GM21717 (cell line): ENCODE results near the gene C19orf81.
"Not testable (repeated sequence)": the region's sequence is repeated elsewhere in the genome, so short reads cannot be mapped to it uniquely, and the experiment has no call there.

Source experiments
- ATAC-seq: cut with Tn5 transposase; IDR thresholded peaks from one replicate; pipeline ENCODE4 v1.9.1; 2021; ENCODE audit warnings: mild to moderate bottlenecking, moderate library complexity; ENCODE audit not compliant: unreplicated experiment

Gene C19orf81

DNA sequence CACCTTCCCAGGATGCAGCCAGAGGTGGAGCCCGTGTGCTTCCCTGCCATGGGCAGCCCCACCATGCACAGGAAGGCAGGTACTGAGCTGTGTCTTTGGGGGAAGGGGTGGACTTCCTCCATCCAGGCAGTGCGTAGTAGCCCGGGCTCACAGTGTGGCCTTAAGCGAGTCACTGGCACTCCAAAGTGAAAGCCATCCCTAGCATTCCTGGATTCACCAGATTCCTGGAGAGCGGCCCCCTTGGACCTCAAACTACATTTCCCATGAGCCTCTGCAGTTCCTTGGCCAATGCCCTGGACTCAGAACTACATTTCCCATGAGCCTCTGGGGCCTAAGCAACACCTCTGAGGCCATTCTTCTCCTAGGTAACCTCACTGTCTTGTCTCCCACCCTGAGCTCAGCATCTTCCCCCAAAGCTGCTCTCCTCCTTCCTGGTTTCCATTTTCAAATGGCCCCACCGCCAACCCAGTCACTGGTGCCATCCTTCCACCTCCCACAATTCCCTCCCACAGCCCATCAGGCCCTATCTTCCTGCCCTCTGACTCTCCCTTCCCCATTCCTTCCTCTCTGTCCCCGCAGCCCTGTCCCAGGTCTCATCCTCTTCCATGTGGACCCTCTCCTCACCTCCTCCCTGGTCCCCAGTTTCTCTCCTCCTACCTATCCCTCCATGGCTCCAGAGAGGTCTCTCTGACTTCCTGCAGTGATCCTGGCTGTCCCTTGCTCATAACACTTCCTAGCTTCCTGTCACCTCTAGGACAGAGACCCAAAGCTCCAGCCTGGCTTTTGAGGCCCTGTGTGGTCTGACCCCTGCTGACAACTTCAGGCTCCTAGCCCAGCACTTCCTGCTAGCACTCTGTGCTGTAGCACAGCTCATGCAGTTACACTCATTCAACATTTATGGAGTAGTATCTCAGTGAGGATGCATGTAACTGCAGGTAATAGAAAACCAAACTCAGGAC lies at the start of gene C19orf81:
Gene C19orf81 (plus strand): TSS at position 13 of the 959 bp plus-strand sequence. CDS start 0 bp downstream, at position 13.
- ATAC-seq, result no peak

DNA sequence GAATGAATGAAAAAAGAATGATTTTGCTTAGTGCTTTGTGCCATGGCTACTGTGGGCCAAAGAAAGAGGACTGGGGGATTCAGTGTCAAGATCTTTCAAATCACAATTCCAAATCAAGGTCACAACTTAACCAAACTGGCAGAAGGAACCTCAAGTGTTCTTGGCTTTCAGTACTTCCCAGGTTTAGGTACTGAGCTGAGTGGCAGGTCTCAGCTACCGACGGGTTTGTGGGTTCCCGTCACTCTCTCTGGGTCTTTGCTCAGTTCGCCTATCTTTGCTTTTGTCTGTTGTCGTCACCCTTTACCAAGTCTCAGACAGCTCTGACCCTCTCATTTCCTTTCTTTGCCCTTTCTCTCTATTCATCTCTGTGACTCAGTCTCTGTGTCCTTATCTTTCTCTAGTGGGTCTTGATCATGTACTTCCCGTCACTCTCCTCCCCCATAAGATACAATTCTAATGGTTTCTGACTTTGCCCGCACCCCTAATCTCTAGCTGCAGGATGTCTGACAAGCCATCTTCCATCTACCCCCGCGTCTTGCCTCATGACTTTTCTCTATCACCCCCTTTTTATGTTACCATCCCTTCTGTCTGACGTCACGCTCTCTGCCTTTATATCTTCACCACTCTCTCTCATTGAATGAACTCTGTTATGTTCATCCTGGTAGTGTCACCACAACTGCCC lies 47.7 kb upstream of the C19orf81 start:
- no peak for ATAC-seq

DNA sequence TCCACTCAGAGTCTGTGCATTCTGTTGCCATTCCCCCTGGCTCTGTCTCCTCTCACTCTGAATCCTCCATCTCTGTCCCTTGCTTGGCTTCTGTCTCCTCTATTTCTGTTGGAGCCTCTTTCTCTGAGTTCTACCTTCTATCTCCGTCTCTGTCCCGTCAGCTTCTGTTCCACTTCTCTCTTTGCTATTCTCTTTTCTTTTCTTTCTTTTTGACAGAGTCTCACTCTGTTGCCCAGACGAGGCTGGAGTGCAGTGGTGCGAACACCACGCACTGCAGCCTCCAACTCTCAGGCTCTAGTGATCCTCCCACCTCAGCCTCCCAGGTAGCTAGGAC lies 47.2 kb upstream of the C19orf81 start:
- ATAC-seq, result no peak

DNA sequence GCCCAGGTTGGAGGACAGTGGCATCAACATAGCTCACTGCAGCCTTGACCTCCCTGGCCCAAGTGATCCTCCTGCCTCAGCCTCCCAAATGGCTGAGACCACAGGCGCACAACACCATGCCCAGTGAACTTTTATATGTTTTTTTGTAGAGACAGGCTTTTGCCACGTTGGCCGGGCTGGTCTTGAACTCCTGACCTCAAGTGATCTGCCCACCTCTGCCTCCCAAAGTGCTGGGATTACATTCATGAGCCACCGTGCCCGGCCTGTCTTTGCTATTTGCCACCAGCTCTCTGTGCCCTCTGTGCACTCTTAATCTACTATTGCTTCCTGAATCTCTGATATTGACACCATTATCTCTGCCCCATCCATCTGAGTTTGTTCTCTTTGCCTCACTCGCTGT lies 46.7 kb upstream of the C19orf81 start:
- ATAC-seq, result no peak

DNA sequence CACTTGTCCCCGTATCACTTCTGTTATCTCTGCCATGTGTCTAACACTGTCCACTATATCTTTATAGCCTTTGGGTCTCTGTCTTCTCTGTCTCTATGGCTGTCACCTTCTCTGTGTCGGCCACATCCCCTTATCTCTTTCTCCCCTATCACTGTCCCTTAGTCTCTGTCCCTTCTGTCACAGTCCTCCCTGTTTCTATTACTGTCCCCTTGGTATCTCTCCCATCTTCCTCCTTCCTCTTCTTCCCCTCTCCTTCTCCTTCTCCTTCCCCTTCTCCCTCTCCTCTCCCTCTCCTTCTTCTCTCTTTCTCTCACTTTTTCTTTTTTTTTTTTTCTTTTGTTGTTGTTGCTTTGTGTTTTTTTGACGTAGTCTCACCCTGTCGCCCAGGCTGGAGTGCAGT lies 46.3 kb upstream of the C19orf81 start:
- no peak for ATAC-seq

DNA sequence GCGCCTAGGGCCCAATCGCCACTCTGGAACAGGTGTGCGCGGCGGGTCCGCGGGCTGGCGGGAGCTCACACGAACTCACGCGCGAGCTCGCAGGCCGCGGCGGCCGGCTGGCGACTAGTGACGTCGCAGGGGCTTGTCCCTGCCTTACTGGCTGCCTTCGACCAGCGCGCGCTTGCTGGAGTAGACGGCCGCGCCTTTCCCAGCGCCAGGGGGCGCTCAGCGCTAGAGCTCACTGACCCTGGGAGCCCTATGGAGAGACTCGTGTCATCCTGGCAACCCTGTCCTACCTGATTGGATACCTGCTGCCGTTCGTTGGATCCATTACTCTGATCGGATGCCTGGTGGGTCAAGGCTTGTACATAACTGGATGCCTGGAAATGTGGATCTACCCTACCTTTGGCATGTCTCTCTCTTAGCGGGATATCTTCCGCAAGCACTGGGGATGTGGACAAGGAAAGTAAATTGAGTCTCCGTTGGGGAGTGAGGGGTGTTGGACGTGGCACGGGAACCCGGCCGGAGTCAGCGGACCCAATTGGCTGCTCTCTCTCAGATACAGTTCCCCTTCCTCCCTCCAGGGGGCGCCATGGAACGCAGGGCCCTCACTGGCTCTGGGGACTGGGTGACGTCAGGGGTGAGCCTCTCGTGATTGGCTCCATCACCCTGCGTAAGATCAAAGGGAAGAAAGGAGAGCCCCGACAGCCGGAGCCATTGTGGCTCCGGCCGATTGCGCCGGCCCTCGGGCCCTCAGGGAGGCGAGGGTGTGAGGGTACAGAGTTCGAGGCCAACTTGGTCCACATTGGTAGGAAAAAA lies 44.8 kb upstream of the C19orf81 start:
- not testable (repeated sequence) for ATAC-seq

DNA sequence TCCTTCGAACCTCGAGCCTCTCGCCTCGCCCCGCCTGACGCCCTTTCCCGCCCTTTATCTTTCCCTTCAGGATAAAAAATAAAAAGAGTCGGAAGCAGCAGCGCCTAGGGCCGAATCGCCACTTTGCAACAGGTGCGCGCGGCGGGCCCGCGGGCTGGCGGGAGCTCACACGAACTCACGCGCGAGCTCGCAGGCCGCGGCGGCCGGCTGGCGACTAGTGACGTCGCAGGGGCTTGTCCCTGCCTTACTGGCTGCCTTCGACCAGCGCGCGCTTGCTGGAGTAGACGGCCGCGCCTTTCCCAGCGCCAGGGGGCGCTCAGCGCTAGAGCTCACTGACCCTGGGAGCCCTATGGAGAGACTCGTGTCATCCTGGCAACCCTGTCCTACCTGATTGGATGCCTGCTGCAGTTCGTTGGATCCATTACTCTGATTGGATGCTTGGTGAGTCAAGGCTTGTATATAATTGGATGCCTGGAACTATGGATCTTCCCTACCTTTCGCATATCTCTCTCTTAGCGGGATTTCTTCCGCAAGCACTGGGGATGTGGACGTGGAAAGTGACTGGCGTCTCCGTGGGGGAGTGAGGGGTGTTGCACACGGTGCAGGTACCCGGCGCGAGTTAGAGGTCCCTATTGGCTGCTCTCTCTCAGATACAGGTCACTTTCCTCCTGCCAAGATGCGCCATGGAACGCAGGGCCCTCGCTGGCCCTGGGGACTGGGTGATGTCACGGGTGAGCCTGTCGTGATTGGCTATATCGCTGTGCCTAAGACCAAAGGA lies 43.0 kb upstream of the C19orf81 start:
- not testable (repeated sequence) for ATAC-seq

DNA sequence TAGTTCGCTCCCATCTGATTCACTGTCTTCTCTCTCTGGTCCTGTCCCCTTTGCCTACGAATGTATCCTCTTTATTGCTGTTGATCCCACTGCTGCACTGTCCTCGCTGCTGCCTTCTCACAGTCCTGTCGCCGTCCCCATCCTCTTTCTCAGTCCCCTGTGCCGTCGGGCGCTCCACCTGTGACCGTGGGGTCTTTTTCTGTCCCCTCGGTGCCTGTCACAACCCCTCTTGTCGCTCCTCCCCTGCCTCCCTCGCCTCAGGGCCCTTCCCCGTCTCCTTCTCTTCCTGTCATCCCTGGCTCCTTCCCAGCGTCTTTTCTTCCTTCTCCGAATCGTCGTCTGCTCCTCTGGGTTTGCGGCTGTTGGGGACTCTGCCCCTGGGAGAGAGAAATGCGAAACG lies 41.9 kb upstream of the C19orf81 start:
- no peak for ATAC-seq

DNA sequence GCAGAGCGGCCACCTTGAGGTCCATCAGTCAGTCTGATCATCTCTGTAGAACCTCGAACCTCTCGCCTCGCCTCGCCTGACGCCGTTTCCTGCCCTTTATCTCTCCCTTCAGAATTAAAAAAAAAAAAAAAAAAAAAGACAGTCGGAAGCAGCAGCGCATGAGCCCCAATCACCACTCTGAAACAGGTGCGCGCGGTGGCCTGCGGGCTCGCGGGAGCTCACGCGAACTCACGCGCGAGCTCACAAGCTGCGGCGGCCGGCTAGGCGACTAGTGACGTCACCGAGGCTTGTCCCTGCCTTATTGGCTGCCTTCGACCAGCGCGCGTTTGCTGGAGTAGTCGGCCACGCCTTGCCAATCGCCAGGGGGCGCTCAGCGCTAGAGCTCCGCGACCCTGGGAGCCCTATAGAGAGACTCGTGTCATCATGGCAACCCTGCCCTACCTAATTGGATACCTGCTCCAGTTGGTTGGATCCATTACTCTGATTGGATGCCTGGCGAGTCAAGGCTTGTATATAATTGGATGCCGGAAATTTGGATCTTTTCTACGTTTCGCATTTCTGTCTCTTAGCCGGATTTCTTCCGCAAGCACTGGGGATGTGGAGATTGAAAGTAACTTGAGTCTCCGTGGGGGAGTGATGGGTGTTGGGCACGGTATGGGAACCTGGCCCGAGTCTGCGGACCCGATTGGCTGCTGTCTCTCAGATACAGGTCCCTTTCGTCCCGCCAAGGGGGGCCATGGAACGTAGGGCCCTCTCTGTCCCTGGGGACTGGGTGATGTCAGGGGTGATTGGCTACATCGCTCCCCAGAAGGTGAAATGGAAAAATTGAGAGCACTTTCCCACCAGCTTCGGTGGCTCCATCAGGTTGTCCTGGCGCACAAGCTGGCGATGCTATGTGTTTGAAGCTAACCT lies 41.1 kb upstream of the C19orf81 start:
- no peak for ATAC-seq

DNA sequence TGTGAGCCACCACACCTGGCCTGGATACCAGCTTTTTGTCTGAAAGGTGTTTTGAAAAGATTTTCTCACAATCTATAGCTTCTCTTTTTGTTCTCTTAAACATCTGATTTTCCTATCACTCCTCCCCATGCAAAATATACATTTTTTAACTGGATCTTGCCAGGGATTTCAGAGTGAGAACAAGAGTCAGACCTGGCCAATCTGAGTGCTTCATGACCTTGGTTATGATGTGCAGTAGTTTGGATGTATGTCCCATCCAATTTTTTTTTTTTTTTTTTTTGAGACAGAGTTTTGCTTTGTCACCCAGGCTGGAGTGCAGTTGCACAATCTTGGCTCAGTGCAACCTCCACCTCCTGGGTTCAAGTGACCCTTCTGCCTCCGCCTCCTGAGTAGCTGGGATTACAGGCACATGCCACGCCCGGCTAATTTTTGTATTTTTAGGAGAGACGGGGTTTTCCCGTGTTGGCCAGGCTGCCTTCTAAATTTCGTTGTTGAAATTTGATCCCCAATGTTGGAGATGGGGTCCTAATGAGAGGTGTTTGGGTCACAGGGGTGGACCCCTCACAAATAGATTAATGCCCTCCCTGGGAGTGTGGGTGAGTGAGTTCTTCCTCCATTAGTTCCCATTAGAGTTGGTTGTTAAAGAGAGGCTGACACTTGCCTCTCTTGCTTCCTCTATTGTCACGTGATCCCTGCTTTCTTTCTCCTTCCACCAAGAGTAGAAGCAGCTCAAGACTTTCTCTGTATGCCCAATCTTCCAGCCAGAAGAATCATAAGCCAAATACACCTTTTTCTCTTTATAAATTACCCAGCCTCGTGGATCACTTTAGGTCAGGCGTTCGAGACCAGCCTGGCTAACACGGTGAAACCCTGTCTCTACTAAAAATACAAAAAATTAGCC lies 36.5 kb upstream of the C19orf81 start:
- ATAC-seq, result not testable (repeated sequence)

DNA sequence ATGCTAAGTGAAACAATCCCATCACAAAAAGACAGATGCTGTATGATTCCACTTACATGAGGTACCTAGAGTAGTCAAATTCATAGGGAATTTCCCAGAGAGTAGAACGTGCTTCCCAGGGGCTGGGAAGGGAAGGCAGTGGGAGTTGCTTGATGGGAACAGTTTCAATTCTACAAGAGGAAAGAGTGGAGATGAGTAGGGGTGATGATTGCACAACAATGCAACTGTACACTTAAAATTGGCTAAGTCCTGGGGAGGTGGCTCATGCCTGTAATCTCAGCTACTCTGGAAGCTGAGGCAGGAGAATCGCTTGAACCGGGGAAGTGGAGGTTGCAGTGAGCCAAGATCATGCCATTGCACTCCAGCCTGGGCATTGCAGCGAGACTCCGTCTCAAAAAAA lies 30.9 kb upstream of the C19orf81 start:
- not testable (repeated sequence) for ATAC-seq

DNA sequence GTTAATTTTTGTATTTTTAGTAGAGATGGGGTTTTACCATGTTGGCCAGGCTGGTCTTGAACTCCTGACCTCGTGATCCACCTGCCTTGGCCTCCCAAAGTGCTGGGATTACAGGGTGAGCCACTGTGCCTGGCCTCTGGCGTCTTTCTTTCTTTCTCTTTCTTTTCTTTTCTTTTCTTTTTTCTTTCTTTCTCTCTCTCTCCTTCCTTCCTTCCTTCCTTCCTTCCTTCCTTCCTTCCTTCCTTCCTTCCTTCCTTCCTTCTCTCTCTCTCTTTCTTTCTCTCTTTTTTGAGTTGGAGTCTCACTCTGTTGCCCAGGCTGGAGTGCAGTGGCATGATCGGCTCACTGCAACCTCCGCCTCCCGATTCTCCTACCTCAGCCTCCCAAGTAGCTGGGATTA lies 30.1 kb upstream of the C19orf81 start:
- ATAC-seq, result not testable (repeated sequence)

DNA sequence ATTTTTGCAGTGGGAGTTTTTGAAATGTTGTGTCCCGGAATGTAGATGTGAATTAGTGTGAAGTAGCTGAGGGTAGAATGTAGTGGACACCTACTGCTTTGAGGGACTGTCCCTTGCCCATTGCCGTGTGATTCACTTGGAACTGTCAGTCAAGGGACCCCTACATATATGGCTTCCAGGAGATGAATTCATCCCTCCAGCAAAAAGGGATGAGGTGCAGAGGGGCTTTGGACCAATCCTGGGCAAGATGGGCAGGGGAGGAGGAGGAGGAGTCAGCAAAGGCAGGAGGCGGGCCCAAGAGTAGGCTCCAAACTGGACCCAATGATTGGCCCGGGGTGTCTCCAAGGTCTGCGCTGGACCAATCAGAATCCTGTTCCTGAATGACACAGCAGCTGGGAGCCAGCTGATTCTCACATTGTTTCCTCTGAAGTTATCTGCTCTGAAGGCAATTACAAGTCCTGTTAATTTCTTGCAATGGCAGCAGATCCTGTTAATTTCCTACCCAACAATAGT lies 28.8 kb upstream of the C19orf81 start:
- not testable (repeated sequence) for ATAC-seq

DNA sequence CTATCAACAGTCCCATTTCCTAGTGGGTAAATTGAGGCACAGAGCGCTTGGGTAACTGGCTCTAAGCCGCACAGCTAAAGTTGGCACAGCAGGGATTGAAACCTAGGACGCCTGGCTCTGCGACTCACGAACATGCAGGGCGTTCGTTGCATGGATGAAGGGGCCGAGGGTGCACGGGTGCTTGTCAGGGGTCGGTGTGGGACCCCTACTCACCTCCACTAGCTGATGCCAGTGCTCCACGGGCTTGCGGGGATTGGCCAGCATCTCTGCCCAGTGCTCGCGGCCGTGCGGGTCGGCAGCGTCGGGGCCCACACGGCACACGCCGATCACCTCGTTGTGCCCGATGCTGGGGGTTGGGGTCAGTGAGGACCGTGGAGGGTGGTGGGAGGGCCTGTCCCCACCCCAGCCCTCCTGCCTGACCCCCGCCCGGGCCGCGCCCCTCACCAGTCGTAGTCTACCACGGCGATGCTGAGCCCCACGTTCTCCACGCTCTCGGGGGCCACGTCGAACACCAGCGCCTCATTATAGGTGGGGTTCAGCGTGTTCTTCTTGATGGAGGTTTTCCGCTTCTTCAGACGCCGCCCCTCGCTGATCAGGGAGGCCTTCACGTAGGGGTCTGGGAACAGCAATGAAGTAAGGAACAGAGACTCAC lies 24.2 kb upstream of the C19orf81 start:
- no peak for ATAC-seq

DNA sequence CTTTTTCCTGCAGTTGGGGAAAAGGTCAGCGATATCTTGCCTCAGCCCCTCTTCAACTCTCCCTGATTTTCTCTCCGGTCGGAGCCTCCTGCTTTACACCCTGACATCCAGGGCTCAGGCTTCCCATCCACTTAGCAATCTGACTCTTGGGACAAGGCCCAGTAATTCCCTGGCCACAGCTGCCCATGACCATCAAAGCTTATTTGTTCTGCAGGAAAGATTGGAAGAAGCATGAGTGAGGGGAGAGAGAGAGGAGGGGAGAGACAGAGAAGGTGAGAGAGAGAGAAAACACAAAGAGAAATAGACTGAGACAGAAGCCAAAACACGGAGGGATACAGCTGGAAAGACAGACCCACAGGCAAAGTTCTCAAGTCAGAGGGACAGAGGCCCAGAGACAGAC lies 23.2 kb upstream of the C19orf81 start:
- ATAC-seq, result no peak

DNA sequence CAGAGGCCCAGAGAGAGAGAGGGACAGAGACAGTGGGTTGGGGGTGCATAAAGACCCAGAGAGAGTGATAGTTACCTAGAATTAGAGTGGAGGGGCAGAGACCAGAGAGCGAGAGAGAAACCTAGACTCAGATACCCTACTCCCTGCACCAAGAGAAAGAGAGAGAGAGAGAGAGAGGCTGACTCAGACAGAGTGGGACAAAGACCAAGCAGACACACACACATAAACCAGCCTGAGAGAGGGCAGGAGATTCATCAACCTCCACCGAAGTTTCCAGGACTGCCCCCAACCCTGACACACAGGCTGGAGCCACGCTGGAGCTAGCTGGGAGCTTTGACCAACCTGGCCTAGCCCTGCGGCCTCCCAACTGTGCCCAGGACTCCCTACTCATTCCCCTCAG lies 22.4 kb upstream of the C19orf81 start:
- ATAC-seq, result no peak

DNA sequence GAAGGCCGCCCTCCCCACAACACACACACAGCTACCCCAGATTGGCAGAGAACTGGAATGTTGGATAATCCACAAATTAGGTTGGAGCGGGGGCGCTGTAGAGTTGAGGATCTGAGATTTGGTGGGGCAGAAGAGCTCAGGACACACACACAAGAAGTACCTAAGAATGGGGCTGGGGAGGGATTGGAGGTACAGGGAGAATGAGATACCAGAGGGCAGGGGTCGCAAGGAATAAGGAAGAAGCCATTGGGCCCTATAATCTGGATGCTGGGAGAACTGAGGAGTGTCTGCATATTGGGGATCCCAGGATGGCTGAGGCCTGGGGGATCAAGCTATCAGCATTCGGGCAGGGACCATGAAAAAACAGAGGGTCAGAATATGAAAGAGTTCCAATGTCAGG lies 21.1 kb upstream of the C19orf81 start:
- no peak for ATAC-seq

DNA sequence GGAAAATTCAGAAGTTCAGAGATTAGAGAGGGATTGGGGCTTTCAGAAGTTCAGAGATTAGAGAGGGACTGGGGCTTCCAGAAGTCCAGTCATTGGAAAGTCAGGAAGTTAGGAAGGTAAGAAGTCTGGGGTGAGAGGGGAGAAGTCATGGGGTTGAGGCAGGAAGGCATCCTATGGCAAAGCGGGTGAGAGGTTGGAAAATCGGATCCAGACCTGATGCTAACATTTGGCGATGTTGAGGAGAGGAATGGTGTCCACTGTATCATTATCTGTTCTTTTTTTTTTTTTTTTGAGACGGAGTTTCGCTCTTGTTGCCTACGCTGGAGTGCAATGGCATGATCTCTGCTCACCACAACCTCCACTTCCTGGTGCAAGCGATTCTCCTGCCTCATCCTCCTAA lies 20.7 kb upstream of the C19orf81 start:
- ATAC-seq, result no peak
